ENCODE results near the gene CASQ2. TPM values are rescaled to one million over a fixed set of nuclear protein-coding genes. Genes with fewer than 3 reads are reported as not detected.

The CASQ2 gene
- polyA plus RNA-seq, 3 donors: not detected

DNA sequence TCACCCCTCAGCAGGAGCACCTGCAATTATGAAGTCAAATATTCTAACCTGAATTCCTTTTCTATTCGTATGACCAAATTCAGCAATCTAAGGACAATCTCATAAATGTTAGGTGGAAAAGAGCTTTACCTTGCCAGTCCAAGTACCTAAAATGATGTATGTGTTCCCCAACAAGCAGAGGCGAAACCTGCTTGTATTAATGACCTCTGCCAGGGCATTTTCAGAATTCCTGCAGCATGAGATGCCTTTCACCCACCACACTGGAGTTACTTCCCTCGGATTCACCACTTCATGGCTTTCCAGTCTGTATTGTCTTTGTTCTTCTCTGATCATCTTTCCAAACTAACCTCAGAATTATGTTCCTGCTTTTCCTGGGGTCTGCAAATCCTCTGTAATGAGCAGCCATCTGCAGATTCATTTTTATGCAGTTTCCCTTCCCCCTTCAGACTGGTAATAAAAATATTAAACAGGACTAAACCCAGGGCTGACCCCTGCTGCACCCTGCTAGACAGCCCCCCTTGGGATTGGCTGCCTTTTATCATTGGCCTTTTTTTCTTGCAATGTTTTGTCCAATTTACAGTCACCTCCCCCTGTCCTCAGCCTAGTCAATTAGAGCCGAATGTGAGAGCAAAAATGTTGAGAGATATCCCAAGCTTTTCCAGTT is 26.6 kb upstream of the CASQ2 start:
- no peak overlapping the region for H3K27ac Mint-ChIP-seq
- Histone ChIP-seq H3K4me1 (ENCODE audit: control insufficient read depth in 1 of 2, insufficient read depth in 2 of 2, low read length in 2 of 2) (no peaks in the 10 kb centered on the region), H3K27me3 (ENCODE audit: control insufficient read depth in 2 of 2, insufficient read depth in 2 of 2, low read length in 2 of 2) (no peaks in the 10 kb centered on the region), H3K4me2 (replicated peaks; ENCODE audit: extremely low read depth, low read length, poor library complexity, severe bottlenecking) (no peak overlapping the region), H3K4me3 (replicated peaks in 1 of 3; ENCODE audit: low read depth in 2 of 3, low read length in 3 of 3) (no peak overlapping the region), H3K9ac (ENCODE audit: insufficient read depth, low read length, poor library complexity, severe bottlenecking) (no peak overlapping the region), H3K36me3 (replicated peaks in 1 of 2; ENCODE audit: control insufficient read depth in 1 of 2, insufficient read depth in 2 of 2, low read length in 2 of 2) (no peaks in the 10 kb centered on the region), H3K27ac (ENCODE audit: low read depth in 1 of 2, low read length in 2 of 2) (no peak overlapping the region), H3K79me2 (ENCODE audit: insufficient read depth, low read length) (no peaks in the 10 kb centered on the region), H4K20me1 (ENCODE audit: insufficient read depth, low read length) (no peaks in the 10 kb centered on the region), H2AFZ (ENCODE audit: insufficient read depth, low read depth, low read length, poor library complexity, severe bottlenecking) (no peak overlapping the region), H3K9me3 (replicated peaks in 1 of 2; ENCODE audit: control insufficient read depth in 1 of 2, insufficient read depth in 1 of 2, low read length in 2 of 2) (no peaks in the 10 kb centered on the region)
- TF ChIP-seq, protein P1, sequence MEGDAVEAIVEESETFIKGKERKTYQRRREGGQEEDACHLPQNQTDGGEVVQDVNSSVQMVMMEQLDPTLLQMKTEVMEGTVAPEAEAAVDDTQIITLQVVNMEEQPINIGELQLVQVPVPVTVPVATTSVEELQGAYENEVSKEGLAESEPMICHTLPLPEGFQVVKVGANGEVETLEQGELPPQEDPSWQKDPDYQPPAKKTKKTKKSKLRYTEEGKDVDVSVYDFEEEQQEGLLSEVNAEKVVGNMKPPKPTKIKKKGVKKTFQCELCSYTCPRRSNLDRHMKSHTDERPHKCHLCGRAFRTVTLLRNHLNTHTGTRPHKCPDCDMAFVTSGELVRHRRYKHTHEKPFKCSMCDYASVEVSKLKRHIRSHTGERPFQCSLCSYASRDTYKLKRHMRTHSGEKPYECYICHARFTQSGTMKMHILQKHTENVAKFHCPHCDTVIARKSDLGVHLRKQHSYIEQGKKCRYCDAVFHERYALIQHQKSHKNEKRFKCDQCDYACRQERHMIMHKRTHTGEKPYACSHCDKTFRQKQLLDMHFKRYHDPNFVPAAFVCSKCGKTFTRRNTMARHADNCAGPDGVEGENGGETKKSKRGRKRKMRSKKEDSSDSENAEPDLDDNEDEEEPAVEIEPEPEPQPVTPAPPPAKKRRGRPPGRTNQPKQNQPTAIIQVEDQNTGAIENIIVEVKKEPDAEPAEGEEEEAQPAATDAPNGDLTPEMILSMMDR (IDR thresholded peaks at IDR 0.05): no peak
- WGBS (ENCODE audit: insufficient coverage): 83% methylated on average over 1 of the region's 4 CpGs
- intact Hi-C loops (cut with micrococcal nuclease): no loop called here
- H3K9me3 Mint-ChIP-seq: peaks cover 0 to 3% (median 0%) of the 10 kb centered on the region in 7 donors
- peaks cover 9 to 15% (median 10%) of the 10 kb centered on the region in 3 donors for H3K27me3 Mint-ChIP-seq (ENCODE audit: low read depth in 3 of 3)
- H3K4me1 Mint-ChIP-seq: no peaks in the 10 kb centered on the region
- H3K36me3 Mint-ChIP-seq: no peaks in the 10 kb centered on the region
- no peak overlapping the region for H3K4me3 Mint-ChIP-seq
- DNase-seq: no peak

DNA sequence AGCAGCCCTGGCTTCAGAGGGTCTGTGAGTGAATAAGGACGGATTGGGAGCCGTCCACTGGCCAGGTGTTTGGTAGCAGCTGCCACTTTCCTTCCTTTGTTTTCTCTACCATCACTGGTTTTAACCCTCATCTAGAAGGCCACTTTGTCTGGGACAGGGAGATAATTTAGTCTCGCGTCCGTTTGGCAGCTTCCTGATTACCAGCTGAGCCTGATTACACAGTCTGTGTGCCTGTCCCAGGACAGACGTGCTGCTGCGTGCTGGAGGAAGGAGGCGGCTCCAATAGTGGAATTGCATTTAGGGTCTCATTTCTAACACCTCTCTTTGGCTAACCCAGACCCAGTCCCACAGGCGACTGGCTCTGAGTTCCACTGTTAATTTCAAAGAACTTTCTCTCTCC is 24.6 kb upstream of the CASQ2 start:
- H3K4me1 Mint-ChIP-seq: no peaks in the 10 kb centered on the region
- 30% methylated on average over 2 of the region's 9 CpGs for WGBS (ENCODE audit: insufficient coverage)
- no peaks in the 10 kb centered on the region for H3K4me1 ChIP-seq (ENCODE audit: control insufficient read depth in 1 of 2, insufficient read depth in 2 of 2, low read length in 2 of 2)
- no peaks in the 10 kb centered on the region for H4K20me1 ChIP-seq (ENCODE audit: insufficient read depth, low read length)
- H2AFZ ChIP-seq (ENCODE audit: insufficient read depth, low read depth, low read length, poor library complexity, severe bottlenecking): no peak overlapping the region
- peak overlapping the region in 1 of 7 donors; percentile 41 for H3K27ac Mint-ChIP-seq
- H3K36me3 ChIP-seq (replicated peaks in 1 of 2; ENCODE audit: control insufficient read depth in 1 of 2, insufficient read depth in 2 of 2, low read length in 2 of 2): no peaks in the 10 kb centered on the region
- intact Hi-C loops (cut with micrococcal nuclease): no loop called here
- DNase-seq: no peak
- no peaks in the 10 kb centered on the region for H3K27me3 ChIP-seq (ENCODE audit: control insufficient read depth in 2 of 2, insufficient read depth in 2 of 2, low read length in 2 of 2)
- H3K9ac ChIP-seq (ENCODE audit: insufficient read depth, low read length, poor library complexity, severe bottlenecking): no peak overlapping the region
- no peak overlapping the region for H3K4me3 Mint-ChIP-seq
- no peak overlapping the region for H3K4me3 ChIP-seq (replicated peaks in 1 of 3; ENCODE audit: low read depth in 2 of 3, low read length in 3 of 3)
- no peaks in the 10 kb centered on the region for H3K9me3 ChIP-seq (replicated peaks in 1 of 2; ENCODE audit: control insufficient read depth in 1 of 2, insufficient read depth in 1 of 2, low read length in 2 of 2)
- H3K36me3 Mint-ChIP-seq: no peaks in the 10 kb centered on the region
- TF ChIP-seq, protein P1 (IDR thresholded peaks at IDR 0.05): no peak
- H3K27me3 Mint-ChIP-seq (ENCODE audit: low read depth in 3 of 3): peaks cover 9 to 15% (median 10%) of the 10 kb centered on the region in 3 donors
- H3K4me2 ChIP-seq (replicated peaks; ENCODE audit: extremely low read depth, low read length, poor library complexity, severe bottlenecking): no peak overlapping the region
- peaks cover 0 to 3% (median 1%) of the 10 kb centered on the region in 7 donors for H3K9me3 Mint-ChIP-seq
- no peaks in the 10 kb centered on the region for H3K79me2 ChIP-seq (ENCODE audit: insufficient read depth, low read length)
- H3K27ac ChIP-seq (ENCODE audit: low read depth in 1 of 2, low read length in 2 of 2): no peak overlapping the region
